ENCODE data around the gene TOGARAM1.
A peak's percentile ranks its signal among the peaks of the same experiment; 100 is the strongest.

TOGARAM1 gene

GRCh38 chr14:45104561-45104960 lies 142.6 kb downstream of the TOGARAM1 start:
- no peak overlapping the region for H3K18ac ChIP-seq (ENCODE audit: low read depth in 1 of 2, low read length in 2 of 2)
- no peaks in the 10 kb centered on the region for H3K27me3 ChIP-seq (ENCODE audit: control insufficient read depth in 1 of 2, insufficient read depth in 1 of 2, low read length in 2 of 2)
- no peak overlapping the region for H2BK5ac ChIP-seq (ENCODE audit: low read depth, low read length, poor library complexity, severe bottlenecking)
- H3K79me1 ChIP-seq (replicated peaks; ENCODE audit: low read length, poor library complexity, severe bottlenecking) = peaks cover 13% of the 10 kb centered on the region
- no peak overlapping the region for H3K14ac ChIP-seq (ENCODE audit: low read length in 2 of 2)
- no peak overlapping the region for H2BK12ac ChIP-seq (ENCODE audit: low read length in 2 of 2)
- H2BK120ac ChIP-seq (ENCODE audit: low read depth, low read length) = no peak overlapping the region
- H2BK15ac ChIP-seq (ENCODE audit: low read depth, poor library complexity, severe bottlenecking) = no peak overlapping the region
- H4K8ac ChIP-seq (ENCODE audit: low read length) = no peak overlapping the region
- no peak overlapping the region for H3K4ac ChIP-seq (ENCODE audit: low read depth in 1 of 2, low read length in 2 of 2)
- no peak overlapping the region for H2AK5ac ChIP-seq (ENCODE audit: low read length, severe bottlenecking)
- H3K23ac ChIP-seq (ENCODE audit: low read length in 2 of 2) = no peak overlapping the region
- no peak for DNase-seq
- H3K27ac ChIP-seq (ENCODE audit: low read length, poor library complexity, severe bottlenecking) = no peak overlapping the region
- H3K36me3 ChIP-seq (ENCODE audit: control insufficient read depth in 1 of 2, insufficient read depth in 2 of 2, low read depth in 1 of 2, low read length in 2 of 2) = peaks cover 14 to 93% of the 10 kb centered on the region in 2 experiments
- H3K4me3 ChIP-seq (ENCODE audit: insufficient read depth in 1 of 2, low read depth in 1 of 2, low read length in 2 of 2) = no peak overlapping the region
- no peaks in the 10 kb centered on the region for H3K4me1 ChIP-seq (ENCODE audit: control insufficient read depth, insufficient read depth, low read depth, low read length)
- H3K9ac ChIP-seq (ENCODE audit: low read length) = no peak overlapping the region
- H3K4me2 ChIP-seq (ENCODE audit: low read length, poor library complexity, severe bottlenecking) = no peak overlapping the region
- no peaks in the 10 kb centered on the region for H3K9me3 ChIP-seq (ENCODE audit: control insufficient read depth, low read length)
- 100% methylated on average over 1 of the region's 1 CpG for WGBS
- H2AFZ ChIP-seq (ENCODE audit: low read depth, low read length) = no peak overlapping the region
- no peak overlapping the region for H4K91ac ChIP-seq (ENCODE audit: low read length)

GRCh38 chr14:45112896-45113781 lies 151.1 kb downstream of the TOGARAM1 start:
- Histone ChIP-seq H3K79me1 (replicated peaks; ENCODE audit: low read length, poor library complexity, severe bottlenecking) (peaks cover 5% of the 10 kb centered on the region), H2AFZ (ENCODE audit: low read depth, low read length) (no peak overlapping the region)
- WGBS = 93% methylated on average over 6 of the region's 6 CpGs

DNA sequence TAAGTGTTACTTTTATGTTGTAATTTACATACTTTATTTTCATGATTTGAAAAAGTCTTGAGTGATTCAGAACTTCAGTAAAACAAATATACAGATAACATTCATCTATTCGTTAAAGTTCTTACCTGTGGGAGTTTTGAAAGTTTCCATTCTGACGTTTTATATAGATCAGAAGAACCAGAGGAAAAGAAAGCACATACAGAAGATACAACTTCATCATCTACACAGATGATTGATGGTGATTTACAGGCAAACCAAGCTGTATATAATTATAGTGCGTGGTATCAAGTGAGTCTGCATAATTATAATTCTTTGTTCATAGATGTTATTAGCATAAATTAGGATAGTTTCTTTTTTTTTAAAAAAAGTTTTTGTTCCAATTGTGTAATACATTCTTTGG lies 152.3 kb downstream of the TOGARAM1 start:
- no peak overlapping the region for H2BK12ac ChIP-seq (ENCODE audit: low read length in 2 of 2)
- no peaks in the 10 kb centered on the region for H3K27me3 ChIP-seq (ENCODE audit: control insufficient read depth in 1 of 2, insufficient read depth in 1 of 2, low read length in 2 of 2)
- peaks cover 6% of the 10 kb centered on the region for H3K79me1 ChIP-seq (replicated peaks; ENCODE audit: low read length, poor library complexity, severe bottlenecking)
- no peak overlapping the region for H3K14ac ChIP-seq (ENCODE audit: low read length in 2 of 2)
- H3K23ac ChIP-seq (ENCODE audit: low read length in 2 of 2) = no peak overlapping the region
- no peak overlapping the region for H2AK5ac ChIP-seq (ENCODE audit: low read length, severe bottlenecking)
- H2BK5ac ChIP-seq (ENCODE audit: low read depth, low read length, poor library complexity, severe bottlenecking) = no peak overlapping the region
- H3K27ac ChIP-seq (ENCODE audit: low read length, poor library complexity, severe bottlenecking) = no peak overlapping the region
- no peak overlapping the region for H4K91ac ChIP-seq (ENCODE audit: low read length)
- no peak overlapping the region for H3K4ac ChIP-seq (ENCODE audit: low read depth in 1 of 2, low read length in 2 of 2)
- H2AFZ ChIP-seq (ENCODE audit: low read depth, low read length) = no peak overlapping the region
- no peak overlapping the region for H2BK120ac ChIP-seq (ENCODE audit: low read depth, low read length)
- no peaks in the 10 kb centered on the region for H3K9me3 ChIP-seq (ENCODE audit: control insufficient read depth, low read length)
- H2BK15ac ChIP-seq (ENCODE audit: low read depth, poor library complexity, severe bottlenecking) = no peak overlapping the region
- H3K4me1 ChIP-seq (ENCODE audit: control insufficient read depth, insufficient read depth, low read depth, low read length) = no peaks in the 10 kb centered on the region
- WGBS = no CpG with 5 or more reads among the region's 3 CpGs
- no peak overlapping the region for H3K18ac ChIP-seq (ENCODE audit: low read depth in 1 of 2, low read length in 2 of 2)
- H3K9ac ChIP-seq (ENCODE audit: low read length) = no peak overlapping the region
- no peak overlapping the region for H3K4me3 ChIP-seq (ENCODE audit: insufficient read depth in 1 of 2, low read depth in 1 of 2, low read length in 2 of 2)
- H4K8ac ChIP-seq (ENCODE audit: low read length) = no peak overlapping the region
- H3K4me2 ChIP-seq (ENCODE audit: low read length, poor library complexity, severe bottlenecking) = no peak overlapping the region
- DNase-seq = no peak
- H3K36me3 ChIP-seq (ENCODE audit: control insufficient read depth in 1 of 2, insufficient read depth in 2 of 2, low read depth in 1 of 2, low read length in 2 of 2) = peaks cover 20 to 91% of the 10 kb centered on the region in 2 experiments

More at GRCh38 chr14:45112896-45113781, 151.1 kb downstream of the TOGARAM1 start:
- H3K18ac ChIP-seq (ENCODE audit: low read depth in 1 of 2, low read length in 2 of 2) = no peak overlapping the region
- H3K4me1 ChIP-seq (ENCODE audit: control insufficient read depth, insufficient read depth, low read depth, low read length) = no peaks in the 10 kb centered on the region
- H2BK120ac ChIP-seq (ENCODE audit: low read depth, low read length) = no peak overlapping the region
- H3K27ac ChIP-seq (ENCODE audit: low read length, poor library complexity, severe bottlenecking) = no peak overlapping the region
- H3K27me3 ChIP-seq (ENCODE audit: control insufficient read depth in 1 of 2, insufficient read depth in 1 of 2, low read length in 2 of 2) = no peaks in the 10 kb centered on the region
- H3K4ac ChIP-seq (ENCODE audit: low read depth in 1 of 2, low read length in 2 of 2) = no peak overlapping the region
- H3K4me3 ChIP-seq (ENCODE audit: insufficient read depth in 1 of 2, low read depth in 1 of 2, low read length in 2 of 2) = no peak overlapping the region
- no peak overlapping the region for H2BK5ac ChIP-seq (ENCODE audit: low read depth, low read length, poor library complexity, severe bottlenecking)
- no peak overlapping the region for H2AK5ac ChIP-seq (ENCODE audit: low read length, severe bottlenecking)
- H3K14ac ChIP-seq (ENCODE audit: low read length in 2 of 2) = no peak overlapping the region
- no peak overlapping the region for H4K8ac ChIP-seq (ENCODE audit: low read length)
- H2BK15ac ChIP-seq (ENCODE audit: low read depth, poor library complexity, severe bottlenecking) = no peak overlapping the region
- DNase-seq = peak; percentile 18
- H3K23ac ChIP-seq (ENCODE audit: low read length in 2 of 2) = no peak overlapping the region
- no peak overlapping the region for H3K4me2 ChIP-seq (ENCODE audit: low read length, poor library complexity, severe bottlenecking)
- no peaks in the 10 kb centered on the region for H3K9me3 ChIP-seq (ENCODE audit: control insufficient read depth, low read length)
- no peak overlapping the region for H4K91ac ChIP-seq (ENCODE audit: low read length)
- H3K9ac ChIP-seq (ENCODE audit: low read length) = no peak overlapping the region
- H3K36me3 ChIP-seq (ENCODE audit: control insufficient read depth in 1 of 2, insufficient read depth in 2 of 2, low read depth in 1 of 2, low read length in 2 of 2) = peaks cover 14 to 92% of the 10 kb centered on the region in 2 experiments
- no peak overlapping the region for H2BK12ac ChIP-seq (ENCODE audit: low read length in 2 of 2)

DNA sequence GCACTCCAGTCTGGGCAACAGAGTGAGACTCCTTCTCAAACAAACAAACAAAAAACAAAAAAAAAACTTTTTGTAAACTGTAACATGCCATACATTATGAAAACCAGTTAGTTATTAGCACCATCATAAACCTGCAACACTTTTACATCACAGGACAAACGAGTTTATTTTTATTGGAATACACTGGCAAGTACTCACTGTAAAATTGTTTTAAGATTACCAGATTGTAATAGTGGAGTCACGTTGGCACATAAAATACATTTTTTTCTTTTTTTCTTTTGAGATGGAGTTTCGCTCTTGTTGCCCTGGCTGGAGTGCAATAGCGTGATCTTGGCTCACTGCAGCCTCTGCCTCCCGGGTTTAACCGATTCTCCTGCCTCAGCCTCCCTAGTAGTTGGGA lies 156.6 kb downstream of the TOGARAM1 start:
- Histone ChIP-seq H3K4me1 (ENCODE audit: control insufficient read depth, insufficient read depth, low read depth, low read length) (no peaks in the 10 kb centered on the region), H3K9ac (ENCODE audit: low read length) (no peak overlapping the region), H2AFZ (ENCODE audit: low read depth, low read length) (no peak overlapping the region), H2BK12ac (ENCODE audit: low read length in 2 of 2) (no peak overlapping the region), H3K79me1 (replicated peaks; ENCODE audit: low read length, poor library complexity, severe bottlenecking) (peaks cover 7% of the 10 kb centered on the region), H3K4me3 (ENCODE audit: insufficient read depth in 1 of 2, low read depth in 1 of 2, low read length in 2 of 2) (no peak overlapping the region), H3K27me3 (ENCODE audit: control insufficient read depth in 1 of 2, insufficient read depth in 1 of 2, low read length in 2 of 2) (no peaks in the 10 kb centered on the region), H4K91ac (ENCODE audit: low read length) (no peak overlapping the region), H2BK5ac (ENCODE audit: low read depth, low read length, poor library complexity, severe bottlenecking) (no peak overlapping the region), H3K9me3 (ENCODE audit: control insufficient read depth, low read length) (no peaks in the 10 kb centered on the region), H2BK15ac (ENCODE audit: low read depth, poor library complexity, severe bottlenecking) (no peak overlapping the region), H3K23ac (ENCODE audit: low read length in 2 of 2) (no peak overlapping the region), H3K36me3 (ENCODE audit: control insufficient read depth in 1 of 2, insufficient read depth in 2 of 2, low read depth in 1 of 2, low read length in 2 of 2) (peaks cover 25 to 96% of the 10 kb centered on the region in 2 experiments), H2AK5ac (ENCODE audit: low read length, severe bottlenecking) (no peak overlapping the region), H2BK120ac (ENCODE audit: low read depth, low read length) (no peak overlapping the region), H4K8ac (ENCODE audit: low read length) (no peak overlapping the region), H3K4me2 (ENCODE audit: low read length, poor library complexity, severe bottlenecking) (no peak overlapping the region), H3K14ac (ENCODE audit: low read length in 2 of 2) (no peak overlapping the region), H3K27ac (ENCODE audit: low read length, poor library complexity, severe bottlenecking) (no peak overlapping the region), H3K4ac (ENCODE audit: low read depth in 1 of 2, low read length in 2 of 2) (no peak overlapping the region), H3K18ac (ENCODE audit: low read depth in 1 of 2, low read length in 2 of 2) (no peak overlapping the region)
- no peak for DNase-seq
- 91% methylated on average over 5 of the region's 6 CpGs for WGBS

Measured in mesenchymal stem cell (in vitro differentiated cells and primary cell).